ENCODE data around the gene FAM193A. TPM values are rescaled to one million over a fixed set of nuclear protein-coding genes. Genes with fewer than 3 reads are reported as not detected.

The FAM193A gene
- total RNA-seq, 1 experiment from 2014 or later, result 38.2 TPM

- DNase-seq (ENCODE audit: low spot score), result no peak
- POLR2A ChIA-PET (ENCODE audit: low non-redundant PET), result no interaction called here
- peaks cover 59% of the 10 kb centered on the region for H3K36me3 ChIP-seq (ENCODE audit: insufficient read depth, low read length, poor library complexity, severe bottlenecking)
Observed at GRCh38 chr4:2689825-2690700, 153.6 kb downstream of the FAM193A start.

GRCh38 chr4:2691313-2691712 is 154.9 kb downstream of the FAM193A start:
- ChIA-PET POLR2A (ENCODE audit: low non-redundant PET) (no interaction called here), CTCF (no interaction called here)
- Histone ChIP-seq H3K36me3 (ENCODE audit: insufficient read depth, low read length, poor library complexity, severe bottlenecking) (peaks cover 71% of the 10 kb centered on the region), H3K4me3 (ENCODE audit: low read depth, low read length, poor library complexity, severe bottlenecking) (no peak overlapping the region), H3K27me3 (replicated peaks; ENCODE audit: insufficient read depth, low read depth, low read length, poor library complexity) (no peaks in the 10 kb centered on the region), H3K9me3 (ENCODE audit: low read depth, low read length, poor library complexity, severe bottlenecking) (no peaks in the 10 kb centered on the region), H3K27ac (ENCODE audit: low read depth, low read length, poor library complexity, severe bottlenecking) (no peak overlapping the region), H3K4me1 (ENCODE audit: insufficient read depth, low read length, poor library complexity, severe bottlenecking) (no peaks in the 10 kb centered on the region)
- DNase-seq (ENCODE audit: low spot score), result no peak
- TF ChIP-seq CTCF (conservative IDR thresholded peaks at IDR 0.05; ENCODE audit: low read depth, low read length) (no peak), EZH2 (IDR thresholded peaks at IDR 0.05; ENCODE audit: borderline replicate concordance, low read depth, low read length, poor library complexity, severe bottlenecking) (no peak)
- BruUV-seq (replicated peaks), result no TSS peak
- intact Hi-C loops (cut with micrococcal nuclease; ENCODE audit: unreplicated experiment), result no loop called here

More at GRCh38 chr4:2689825-2690700, 153.6 kb downstream of the FAM193A start:
- Histone ChIP-seq H3K4me1 (ENCODE audit: insufficient read depth, low read length, poor library complexity, severe bottlenecking) (no peaks in the 10 kb centered on the region), H3K4me3 (ENCODE audit: low read depth, low read length, poor library complexity, severe bottlenecking) (no peak overlapping the region), H3K9me3 (ENCODE audit: low read depth, low read length, poor library complexity, severe bottlenecking) (no peaks in the 10 kb centered on the region), H3K27ac (ENCODE audit: low read depth, low read length, poor library complexity, severe bottlenecking) (no peak overlapping the region), H3K27me3 (replicated peaks; ENCODE audit: insufficient read depth, low read depth, low read length, poor library complexity) (no peaks in the 10 kb centered on the region)
- CTCF ChIA-PET, result no interaction called here
- intact Hi-C loops (cut with micrococcal nuclease; ENCODE audit: unreplicated experiment), result no loop called here
- BruUV-seq (replicated peaks), result no TSS peak
- TF ChIP-seq EZH2 (IDR thresholded peaks at IDR 0.05; ENCODE audit: borderline replicate concordance, low read depth, low read length, poor library complexity, severe bottlenecking) (no peak), CTCF (conservative IDR thresholded peaks at IDR 0.05; ENCODE audit: low read depth, low read length) (no peak)

- peaks cover 72% of the 10 kb centered on the region for H3K36me3 ChIP-seq (ENCODE audit: insufficient read depth, low read length, poor library complexity, severe bottlenecking)
- TF ChIP-seq EZH2 (IDR thresholded peaks at IDR 0.05; ENCODE audit: borderline replicate concordance, low read depth, low read length, poor library complexity, severe bottlenecking), result no peak
- TF ChIP-seq CTCF (conservative IDR thresholded peaks at IDR 0.05; ENCODE audit: low read depth, low read length), result no peak
- no TSS peak for BruUV-seq (replicated peaks)
Observed at GRCh38 chr4:2691952-2692435, 155.5 kb downstream of the FAM193A start.

More at GRCh38 chr4:2691952-2692435, 155.5 kb downstream of the FAM193A start:
- intact Hi-C loops (cut with micrococcal nuclease; ENCODE audit: unreplicated experiment), result no loop called here
- Histone ChIP-seq H3K4me1 (ENCODE audit: insufficient read depth, low read length, poor library complexity, severe bottlenecking) (no peaks in the 10 kb centered on the region), H3K27ac (ENCODE audit: low read depth, low read length, poor library complexity, severe bottlenecking) (no peak overlapping the region), H3K9me3 (ENCODE audit: low read depth, low read length, poor library complexity, severe bottlenecking) (no peaks in the 10 kb centered on the region), H3K4me3 (ENCODE audit: low read depth, low read length, poor library complexity, severe bottlenecking) (no peak overlapping the region), H3K27me3 (replicated peaks; ENCODE audit: insufficient read depth, low read depth, low read length, poor library complexity) (no peaks in the 10 kb centered on the region)
- ChIA-PET CTCF (interaction anchor here (0.7 kb wide), 1 partner anchor 143 kb away, joined by 4 read pairs; no protein-coding TSS in a partner anchor), POLR2A (ENCODE audit: low non-redundant PET) (no interaction called here)
- DNase-seq (ENCODE audit: low spot score), result no peak
